A549 (cell line): Measurements from ENCODE around the gene CAPN2. TPM values are rescaled to one million over a fixed set of nuclear protein-coding genes. Genes with fewer than 3 reads are reported as not detected.

Experiments
- ATAC-seq, 2 experiments: fragments of 200-7000 bp in 1 of 2; fragments of >200 bp in 1 of 2; cut with Nextera tagmentation in 1 of 2; cut with Tn5 transposase in 1 of 2; 3 replicates each; pipeline versions ENCODE4 v1.8.0 to v1.9.1; 2018 to 2020; ENCODE audit warnings: mild to moderate bottlenecking in 1 of 2, moderate library complexity in 1 of 2
- CTCF ChIA-PET: fragments of 300-600 bp; sonication (Branson Sonifier 250); formaldehyde crosslinking; extraction: SDS; loops from one replicate; lab custom pipeline; 2021; ENCODE audit warnings: antibody characterized with exemption, inconsistent platforms; lab: Yijun Ruan, JAX
- POLR2A ChIA-PET: fragments of 350-600 bp; formaldehyde crosslinking; extraction: SDS; loops from one replicate; lab custom pipeline; 2021; ENCODE audit warnings: antibody characterized with exemption, inconsistent platforms; lab: Yijun Ruan, JAX
- DNase-seq, 2 experiments: peaks; one replicate each; pipeline versions ENCODE4 v3.0.0 to v3.0.0-alpha.2; 2011 to 2016; ENCODE audit warnings: low read depth in 1 of 2, low spot score in 1 of 2
- FAIRE-seq: peaks from 2 replicates; lab custom pipeline; 2011; peaks lifted over from hg19 to GRCh38; lab: Jason Lieb, UNC
- H3K27ac ChIP-seq, 2 experiments: fragments of >200 bp; sonication (Bioruptor Twin); formaldehyde crosslinking; 3 replicates each; pipeline ENCODE4 v1.5.1; 2016 to 2017
- H3K4me1 ChIP-seq: fragments of >200 bp; sonication (Bioruptor Twin); formaldehyde crosslinking; 3 replicates; pipeline ENCODE4 v1.6.1; 2016
- H3K4me2 ChIP-seq: fragments of >200 bp; sonication (Bioruptor Twin); formaldehyde crosslinking; 3 replicates; pipeline ENCODE4 v1.6.1; 2016
- H3K4me3 ChIP-seq: fragments of >200 bp; sonication (Bioruptor Twin); formaldehyde crosslinking; 3 replicates; pipeline ENCODE4 v1.5.1; 2016
- H3K9me3 ChIP-seq: fragments of >200 bp; sonication (Bioruptor Twin); formaldehyde crosslinking; 3 replicates; pipeline ENCODE4 v1.6.1; 2016
- CEBPB ChIP-seq, 2 experiments: fragments of >200 bp in 1 of 2; sonication (Bioruptor Twin) in 1 of 2; formaldehyde crosslinking in 1 of 2; IDR thresholded peaks; 2 replicates each; pipeline ENCODE4 v1.6.1; 2012 to 2016
- CHD2 ChIP-seq: fragments of 150-350 bp; IDR thresholded peaks from 2 replicates; pipeline ENCODE4 v1.6.1; 2014; ENCODE audit warnings: low read length; ENCODE audit not compliant: partially characterized antibody
- CHD4 ChIP-seq: fragments of 200-600 bp; sonication (generic); IDR thresholded peaks from 2 replicates; pipeline ENCODE4 v1.6.1; 2016; ENCODE audit warnings: antibody characterized with exemption, mild to moderate bottlenecking, borderline replicate concordance
- EHMT2 ChIP-seq: fragments of 200-600 bp; sonication (generic); IDR thresholded peaks from 2 replicates; pipeline ENCODE4 v1.6.1; 2016; ENCODE audit warnings: antibody characterized with exemption, low read depth, mild to moderate bottlenecking, moderate library complexity
- FOSB ChIP-seq: fragments of 250-450 bp; sonication (Bioruptor Pico); IDR thresholded peaks from 2 replicates; pipeline ENCODE4 v1.5.0; 2020; ENCODE audit warnings: mild to moderate bottlenecking, moderate library complexity
- HDAC2 ChIP-seq: fragments of 200-600 bp; sonication (generic); IDR thresholded peaks from 2 replicates; pipeline ENCODE4 v1.6.1; 2016
- HOXB5 ChIP-seq: fragments of 250-450 bp; sonication (Bioruptor Pico); IDR thresholded peaks from 2 replicates; pipeline ENCODE4 v1.5.0; 2020; ENCODE audit warnings: mild to moderate bottlenecking, moderate library complexity
- JUNB ChIP-seq: fragments of >200 bp; sonication (Bioruptor Twin); formaldehyde crosslinking; IDR thresholded peaks from 2 replicates; pipeline ENCODE4 v1.6.1; 2016
- KDM1A ChIP-seq: fragments of 200-600 bp; sonication (generic); IDR thresholded peaks from 2 replicates; pipeline ENCODE4 v1.6.1; 2016; ENCODE audit warnings: low read depth, mild to moderate bottlenecking
- KDM5A ChIP-seq: fragments of 200-600 bp; sonication (generic); IDR thresholded peaks from 2 replicates; pipeline ENCODE4 v1.6.1; 2016; ENCODE audit warnings: antibody characterized with exemption, mild to moderate bottlenecking
- MAFK ChIP-seq: fragments of 450-650 bp; IDR thresholded peaks from 2 replicates; pipeline ENCODE4 v1.6.1; 2014; ENCODE audit not compliant: partially characterized antibody
- MYC ChIP-seq: IDR thresholded peaks from 2 replicates; pipeline ENCODE4 v1.6.1; 2012; ENCODE audit warnings: mild to moderate bottlenecking, inconsistent platforms, low read length, improper control_type of control experiment, borderline replicate concordance
- POLR2AphosphoS2 ChIP-seq: conservative IDR thresholded peaks from 2 replicates; pipeline ENCODE4 v1.6.1; 2012; ENCODE audit warnings: low read length, improper control_type of control experiment, inconsistent platforms
- RAD21 ChIP-seq, 2 experiments: fragments of >200 bp in 1 of 2; sonication (Bioruptor Twin) in 1 of 2; formaldehyde crosslinking in 1 of 2; IDR thresholded peaks in 1 of 2; conservative IDR thresholded peaks in 1 of 2; 2 replicates in 1 of 2; 3 replicates in 1 of 2; pipeline ENCODE4 v1.6.1; 2012 to 2018; ENCODE audit warnings: inconsistent platforms in 1 of 2
- RCOR1 ChIP-seq: fragments of 150-350 bp; IDR thresholded peaks from 2 replicates; pipeline ENCODE4 v1.6.1; 2014; ENCODE audit warnings: antibody characterized with exemption, low read length, low read depth
- SMC3 ChIP-seq: fragments of >200 bp; sonication (Bioruptor Twin); formaldehyde crosslinking; IDR thresholded peaks from 3 replicates; pipeline ENCODE4 v1.6.1; 2018; ENCODE audit warnings: inconsistent platforms
- SREBF2 ChIP-seq: fragments of 450-650 bp; IDR thresholded peaks from 2 replicates; pipeline ENCODE4 v1.6.1; 2014; ENCODE audit warnings: mild to moderate bottlenecking, moderate library complexity
- WGBS: methylation state at CpG from one replicate; pipeline ENCODE4 v1.1.6; 2017; ENCODE audit errors: missing lambda C conversion rate; 5-methylcytosine and 5-hydroxymethylcytosine counted together
- polyA plus RNA-seq, 4 experiments: library from polyadenylated mRNA; depleted of rRNA in 3 of 4; stranded (reverse); fragments of >200 nt; fragmentation: RNase III in 1 of 4; extraction: RNeasy Plus Mini Kit Qiagen cat#74134 plus additional on column Dnase treatment in 1 of 4; gene quantifications; 2 replicates in 3 of 4; 3 replicates in 1 of 4; pipeline ENCODE4 v1.2.3, GENCODE V29; 2011 to 2017
- TF ChIP-seq, protein P1 (sequence below): IDR thresholded peaks from 2 replicates; pipeline ENCODE4 v1.6.1; 2012
- TF ChIP-seq, protein P2 (sequence below): fragments of 200-600 bp; sonication (generic); IDR thresholded peaks from 2 replicates; pipeline ENCODE4 v1.6.1; 2016; ENCODE audit warnings: antibody characterized with exemption, mild to moderate bottlenecking, moderate library complexity
- TF ChIP-seq, protein P3 (sequence below): fragments of >200 bp; sonication (Bioruptor Twin); formaldehyde crosslinking; IDR thresholded peaks from 2 replicates; pipeline ENCODE4 v1.6.1; 2016

CAPN2 gene
- polyA plus RNA-seq, 2 of the 4 experiments (the other 2 are of a cell fraction): 199 to 300 TPM

DNA sequence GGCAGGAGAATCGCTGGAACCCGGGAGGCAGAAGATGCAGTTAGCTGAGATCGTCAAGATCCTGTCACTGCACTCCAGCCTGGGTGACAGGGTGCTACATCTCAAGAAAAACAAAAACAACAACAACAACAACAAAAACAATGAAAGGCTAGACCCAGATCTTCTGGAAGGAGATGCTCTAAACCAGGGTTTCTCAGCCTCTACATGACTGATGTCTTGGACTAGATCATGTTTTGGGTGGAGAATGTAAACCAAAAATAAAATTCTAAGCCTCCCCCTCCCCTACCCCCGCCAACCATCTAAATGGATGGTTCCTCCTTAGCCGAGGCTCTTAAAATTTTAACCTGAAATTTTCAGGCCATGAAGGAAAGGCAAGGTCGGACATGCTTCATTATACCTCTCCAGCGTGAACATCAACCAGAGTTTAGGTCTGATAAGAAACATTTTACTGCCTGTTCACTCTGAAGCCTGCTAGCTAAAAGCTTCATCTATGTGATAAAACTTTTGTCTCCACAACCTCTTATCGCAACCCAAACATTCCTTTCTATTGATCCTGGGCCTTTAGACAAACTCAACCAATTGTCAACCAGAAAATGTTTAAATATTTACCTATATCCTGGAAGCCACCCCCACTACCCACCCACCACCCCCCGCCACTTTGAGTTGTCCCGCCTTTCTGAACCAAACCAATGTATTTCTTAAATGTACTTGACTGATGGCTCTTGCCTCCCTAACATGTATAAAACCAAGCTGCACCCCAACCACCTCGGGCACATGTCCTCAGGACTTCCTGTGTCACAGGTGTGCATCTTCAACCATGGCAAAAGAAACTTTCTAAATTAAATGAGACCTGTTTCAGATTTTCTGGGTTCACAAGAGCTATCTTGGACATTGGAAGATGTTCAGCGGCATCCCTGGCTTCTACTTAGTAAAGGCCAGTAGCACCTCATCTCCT is 1.9 kb upstream of the CAPN2 start:
- H3K4me2 ChIP-seq: peak overlapping the region; percentile 88
- H3K4me1 ChIP-seq: peaks cover 76% of the 10 kb centered on the region
- CTCF ChIA-PET: interaction anchor here (1.2 to 4.2 kb wide), 7 partner anchors 9 to 40 kb away, joined by 3 to 92 read pairs (median 9); no protein-coding TSS in a partner anchor
- no peak for TF ChIP-seq KDM5A
- TF ChIP-seq CHD4: no peak
- no peak for TF ChIP-seq MAFK
- TF ChIP-seq JUNB: no peak
- TF ChIP-seq MYC: no peak
- no peak for FAIRE-seq
- H3K4me3 ChIP-seq: no peak overlapping the region
- POLR2A ChIA-PET: interaction anchor here (1.2 to 3.2 kb wide), 2 partner anchors 9 to 10 kb away, joined by 3 to 25 read pairs; no protein-coding TSS in a partner anchor
- no peak for ATAC-seq
- H3K9me3 ChIP-seq: no peaks in the 10 kb centered on the region
- peak overlapping the region; percentile 99 for H3K27ac ChIP-seq
- no peak for DNase-seq
- 86% methylated on average over 11 of the region's 12 CpGs for WGBS

DNA sequence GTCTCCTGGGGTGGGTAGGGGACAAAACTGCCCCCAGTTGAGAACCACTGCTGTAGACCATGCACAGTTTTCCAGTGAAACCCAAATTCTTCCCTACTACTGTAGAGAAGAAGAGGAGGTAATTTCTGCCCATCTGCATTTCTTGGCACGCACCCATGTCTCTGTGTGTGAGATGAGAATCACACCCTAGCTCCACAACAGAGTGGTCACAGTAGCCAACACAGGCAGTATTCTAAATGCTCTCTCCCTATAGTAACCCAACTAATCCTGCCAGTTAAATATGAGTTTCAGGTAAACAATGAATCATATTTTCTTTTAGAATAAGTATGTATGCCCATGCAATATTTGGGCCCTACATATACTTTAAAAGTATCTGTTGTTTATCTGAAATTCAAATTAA is 1.2 kb upstream of the CAPN2 start:
- Histone ChIP-seq H3K27ac (peak overlapping the region; percentile 99), H3K4me3 (no peak overlapping the region), H3K4me1 (peaks cover 76% of the 10 kb centered on the region), H3K4me2 (peak overlapping the region; percentile 88), H3K9me3 (no peaks in the 10 kb centered on the region)
- POLR2A ChIA-PET: interaction anchor here (1.2 to 3.2 kb wide), 2 partner anchors 9 to 10 kb away, joined by 3 to 25 read pairs; no protein-coding TSS in a partner anchor
- CTCF ChIA-PET: interaction anchor here (1.1 to 4.2 kb wide), 10 partner anchors 10 to 70 kb away, joined by 3 to 92 read pairs (median 8); no protein-coding TSS in a partner anchor
- no peak for FAIRE-seq
- ATAC-seq: no peak
- WGBS: 75% methylated on average over 1 of the region's 1 CpG
- TF ChIP-seq SMC3 (no peak), KDM1A (no peak), POLR2AphosphoS2 (no peak), EHMT2 (no peak), RAD21 (conservative IDR thresholded peaks at IDR 0.05 in 1 of 2, IDR thresholded peaks at IDR 0.05 in 1 of 2) (no peak), FOSB (no peak), HDAC2 (no peak), KDM5A (no peak)
- TF ChIP-seq, protein P1, sequence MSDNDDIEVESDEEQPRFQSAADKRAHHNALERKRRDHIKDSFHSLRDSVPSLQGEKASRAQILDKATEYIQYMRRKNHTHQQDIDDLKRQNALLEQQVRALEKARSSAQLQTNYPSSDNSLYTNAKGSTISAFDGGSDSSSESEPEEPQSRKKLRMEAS: no peak
- TF ChIP-seq, protein P2, sequence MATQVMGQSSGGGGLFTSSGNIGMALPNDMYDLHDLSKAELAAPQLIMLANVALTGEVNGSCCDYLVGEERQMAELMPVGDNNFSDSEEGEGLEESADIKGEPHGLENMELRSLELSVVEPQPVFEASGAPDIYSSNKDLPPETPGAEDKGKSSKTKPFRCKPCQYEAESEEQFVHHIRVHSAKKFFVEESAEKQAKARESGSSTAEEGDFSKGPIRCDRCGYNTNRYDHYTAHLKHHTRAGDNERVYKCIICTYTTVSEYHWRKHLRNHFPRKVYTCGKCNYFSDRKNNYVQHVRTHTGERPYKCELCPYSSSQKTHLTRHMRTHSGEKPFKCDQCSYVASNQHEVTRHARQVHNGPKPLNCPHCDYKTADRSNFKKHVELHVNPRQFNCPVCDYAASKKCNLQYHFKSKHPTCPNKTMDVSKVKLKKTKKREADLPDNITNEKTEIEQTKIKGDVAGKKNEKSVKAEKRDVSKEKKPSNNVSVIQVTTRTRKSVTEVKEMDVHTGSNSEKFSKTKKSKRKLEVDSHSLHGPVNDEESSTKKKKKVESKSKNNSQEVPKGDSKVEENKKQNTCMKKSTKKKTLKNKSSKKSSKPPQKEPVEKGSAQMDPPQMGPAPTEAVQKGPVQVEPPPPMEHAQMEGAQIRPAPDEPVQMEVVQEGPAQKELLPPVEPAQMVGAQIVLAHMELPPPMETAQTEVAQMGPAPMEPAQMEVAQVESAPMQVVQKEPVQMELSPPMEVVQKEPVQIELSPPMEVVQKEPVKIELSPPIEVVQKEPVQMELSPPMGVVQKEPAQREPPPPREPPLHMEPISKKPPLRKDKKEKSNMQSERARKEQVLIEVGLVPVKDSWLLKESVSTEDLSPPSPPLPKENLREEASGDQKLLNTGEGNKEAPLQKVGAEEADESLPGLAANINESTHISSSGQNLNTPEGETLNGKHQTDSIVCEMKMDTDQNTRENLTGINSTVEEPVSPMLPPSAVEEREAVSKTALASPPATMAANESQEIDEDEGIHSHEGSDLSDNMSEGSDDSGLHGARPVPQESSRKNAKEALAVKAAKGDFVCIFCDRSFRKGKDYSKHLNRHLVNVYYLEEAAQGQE: no peak
- no peak for DNase-seq

DNA sequence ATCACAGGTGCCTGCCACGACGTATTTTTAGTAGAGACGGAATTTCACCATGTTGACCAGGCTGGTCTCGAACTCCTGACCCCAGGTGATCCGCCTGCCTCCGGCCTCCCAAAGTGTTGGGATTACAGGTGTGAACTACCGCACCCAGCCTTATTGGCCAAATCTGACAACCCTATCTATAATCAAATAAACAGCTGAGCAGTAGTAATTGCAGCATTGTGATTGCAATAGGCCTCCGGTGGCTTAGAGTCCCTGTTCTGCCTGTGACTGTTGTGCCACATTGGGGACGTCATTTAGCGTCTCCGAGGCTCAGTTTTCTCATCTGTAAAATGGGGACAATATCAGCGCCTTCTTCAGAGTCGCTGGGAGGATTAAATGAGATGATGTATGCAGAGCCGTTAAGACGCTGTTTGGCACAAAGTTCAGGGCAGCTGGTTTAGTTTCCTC is 569 bp upstream of the CAPN2 start:
- 82% methylated on average over 13 of the region's 15 CpGs for WGBS
- DNase-seq (no peak), FAIRE-seq (no peak), ATAC-seq (no peak)
- Histone ChIP-seq H3K4me3 (peak overlapping the region; percentile 88), H3K4me2 (peak overlapping the region; percentile 88), H3K4me1 (peaks cover 76% of the 10 kb centered on the region), H3K9me3 (no peaks in the 10 kb centered on the region), H3K27ac (peak overlapping the region; percentile 99)
- 0 out of 2 replicates have a peak, but pooled peaks have one; percentile 43 for TF ChIP-seq RCOR1
- peak; percentile 94; the same call in 1 of the 2 replicates for TF ChIP-seq KDM1A
- TF ChIP-seq, protein P3, sequence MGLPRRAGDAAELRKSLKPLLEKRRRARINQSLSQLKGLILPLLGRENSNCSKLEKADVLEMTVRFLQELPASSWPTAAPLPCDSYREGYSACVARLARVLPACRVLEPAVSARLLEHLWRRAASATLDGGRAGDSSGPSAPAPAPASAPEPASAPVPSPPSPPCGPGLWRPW: no peak
- TF ChIP-seq SREBF2: no peak
- no peak for TF ChIP-seq HOXB5 (CRISPR knock-in tag)
- no peak for TF ChIP-seq CHD2
- TF ChIP-seq JUNB: no peak
- TF ChIP-seq CHD4: peak; percentile 93; the same call in 1 of the 2 replicates
- TF ChIP-seq HDAC2: peak; percentile 93
- no peak for TF ChIP-seq CEBPB (IDR thresholded peaks at IDR 0.05)
- ChIA-PET POLR2A (interaction anchor here (0.8 to 3.2 kb wide), 3 partner anchors 9 to 37 kb away, joined by 4 to 25 read pairs (median 14); no protein-coding TSS in a partner anchor), CTCF (interaction anchor here (0.6 to 4.2 kb wide), 26 partner anchors 9 to 431 kb away, joined by 3 to 92 read pairs (median 4); no protein-coding TSS in a partner anchor)
